ENCODE results near the gene PKP4. TPM values are rescaled to one million over a fixed set of nuclear protein-coding genes. Genes with fewer than 3 reads are reported as not detected.

The PKP4 gene
- polyA plus RNA-seq, 1 donor from 2014 or later = 24.2 TPM

DNA sequence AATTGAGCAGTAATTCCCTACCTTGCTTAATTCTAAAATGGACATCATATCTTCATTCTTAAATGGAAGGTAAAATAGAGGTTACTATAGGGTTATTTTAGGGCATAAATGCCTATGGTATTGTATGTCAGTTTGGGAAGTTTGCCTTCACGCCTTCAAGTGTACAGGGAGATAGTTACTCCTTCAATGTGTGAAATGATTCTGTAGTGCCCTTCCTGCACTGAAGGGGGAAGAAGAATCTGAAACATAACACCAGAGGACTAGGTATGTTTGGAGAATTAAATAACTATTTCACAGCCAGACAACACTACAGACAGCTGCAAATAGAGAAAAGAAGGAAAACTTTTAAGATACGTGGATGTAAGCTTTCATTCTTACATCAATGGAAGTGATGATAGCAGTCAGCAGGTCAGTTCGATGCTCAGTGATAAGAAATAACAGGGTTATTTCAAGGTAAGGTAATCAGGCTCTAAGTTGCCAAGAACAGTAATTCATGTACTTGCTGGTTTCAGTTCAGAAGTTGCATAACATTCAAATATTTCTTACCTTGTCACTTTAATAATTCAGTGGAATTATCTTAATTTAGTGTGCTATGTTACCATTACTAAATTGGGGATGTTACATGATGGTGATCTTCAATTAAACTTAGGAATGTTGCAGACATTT lies 4.0 kb downstream of the PKP4 start:
- H3K4me3 ChIP-seq (ENCODE audit: low read length) = no peak overlapping the region
- no peak overlapping the region for H3K9ac ChIP-seq (ENCODE audit: low read length)
- no peaks in the 10 kb centered on the region for H3K9me3 ChIP-seq (ENCODE audit: low read length)
- H3K9me2 ChIP-seq (ENCODE audit: insufficient read depth, low read length) = no peaks in the 10 kb centered on the region
- TF ChIP-seq RAD21 (conservative IDR thresholded peaks at IDR 0.05) (peak; percentile 45), TAF1 (IDR thresholded peaks at IDR 0.05; ENCODE audit: low read depth) (no peak), POLR2AphosphoS5 (IDR thresholded peaks at IDR 0.05) (no peak), EP300 (conservative IDR thresholded peaks at IDR 0.05; ENCODE audit: poor library complexity, severe bottlenecking) (no peak)
- TF ChIP-seq, protein P1, sequence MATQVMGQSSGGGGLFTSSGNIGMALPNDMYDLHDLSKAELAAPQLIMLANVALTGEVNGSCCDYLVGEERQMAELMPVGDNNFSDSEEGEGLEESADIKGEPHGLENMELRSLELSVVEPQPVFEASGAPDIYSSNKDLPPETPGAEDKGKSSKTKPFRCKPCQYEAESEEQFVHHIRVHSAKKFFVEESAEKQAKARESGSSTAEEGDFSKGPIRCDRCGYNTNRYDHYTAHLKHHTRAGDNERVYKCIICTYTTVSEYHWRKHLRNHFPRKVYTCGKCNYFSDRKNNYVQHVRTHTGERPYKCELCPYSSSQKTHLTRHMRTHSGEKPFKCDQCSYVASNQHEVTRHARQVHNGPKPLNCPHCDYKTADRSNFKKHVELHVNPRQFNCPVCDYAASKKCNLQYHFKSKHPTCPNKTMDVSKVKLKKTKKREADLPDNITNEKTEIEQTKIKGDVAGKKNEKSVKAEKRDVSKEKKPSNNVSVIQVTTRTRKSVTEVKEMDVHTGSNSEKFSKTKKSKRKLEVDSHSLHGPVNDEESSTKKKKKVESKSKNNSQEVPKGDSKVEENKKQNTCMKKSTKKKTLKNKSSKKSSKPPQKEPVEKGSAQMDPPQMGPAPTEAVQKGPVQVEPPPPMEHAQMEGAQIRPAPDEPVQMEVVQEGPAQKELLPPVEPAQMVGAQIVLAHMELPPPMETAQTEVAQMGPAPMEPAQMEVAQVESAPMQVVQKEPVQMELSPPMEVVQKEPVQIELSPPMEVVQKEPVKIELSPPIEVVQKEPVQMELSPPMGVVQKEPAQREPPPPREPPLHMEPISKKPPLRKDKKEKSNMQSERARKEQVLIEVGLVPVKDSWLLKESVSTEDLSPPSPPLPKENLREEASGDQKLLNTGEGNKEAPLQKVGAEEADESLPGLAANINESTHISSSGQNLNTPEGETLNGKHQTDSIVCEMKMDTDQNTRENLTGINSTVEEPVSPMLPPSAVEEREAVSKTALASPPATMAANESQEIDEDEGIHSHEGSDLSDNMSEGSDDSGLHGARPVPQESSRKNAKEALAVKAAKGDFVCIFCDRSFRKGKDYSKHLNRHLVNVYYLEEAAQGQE (IDR thresholded peaks at IDR 0.05; ENCODE audit: borderline replicate concordance) = no peak
- TF ChIP-seq, protein P2, sequence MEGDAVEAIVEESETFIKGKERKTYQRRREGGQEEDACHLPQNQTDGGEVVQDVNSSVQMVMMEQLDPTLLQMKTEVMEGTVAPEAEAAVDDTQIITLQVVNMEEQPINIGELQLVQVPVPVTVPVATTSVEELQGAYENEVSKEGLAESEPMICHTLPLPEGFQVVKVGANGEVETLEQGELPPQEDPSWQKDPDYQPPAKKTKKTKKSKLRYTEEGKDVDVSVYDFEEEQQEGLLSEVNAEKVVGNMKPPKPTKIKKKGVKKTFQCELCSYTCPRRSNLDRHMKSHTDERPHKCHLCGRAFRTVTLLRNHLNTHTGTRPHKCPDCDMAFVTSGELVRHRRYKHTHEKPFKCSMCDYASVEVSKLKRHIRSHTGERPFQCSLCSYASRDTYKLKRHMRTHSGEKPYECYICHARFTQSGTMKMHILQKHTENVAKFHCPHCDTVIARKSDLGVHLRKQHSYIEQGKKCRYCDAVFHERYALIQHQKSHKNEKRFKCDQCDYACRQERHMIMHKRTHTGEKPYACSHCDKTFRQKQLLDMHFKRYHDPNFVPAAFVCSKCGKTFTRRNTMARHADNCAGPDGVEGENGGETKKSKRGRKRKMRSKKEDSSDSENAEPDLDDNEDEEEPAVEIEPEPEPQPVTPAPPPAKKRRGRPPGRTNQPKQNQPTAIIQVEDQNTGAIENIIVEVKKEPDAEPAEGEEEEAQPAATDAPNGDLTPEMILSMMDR (IDR thresholded peaks at IDR 0.05; ENCODE audit: poor library complexity, severe bottlenecking) = peak; percentile 37
- H4K20me1 ChIP-seq (ENCODE audit: insufficient read depth) = no peaks in the 10 kb centered on the region
- H3K4me2 ChIP-seq (ENCODE audit: low read length) = no peak overlapping the region
- no peak overlapping the region for H2AFZ ChIP-seq (ENCODE audit: low read depth, low read length)
- H3F3A ChIP-seq (ENCODE audit: insufficient read depth, low read length, poor library complexity, severe bottlenecking) = no peaks in the 10 kb centered on the region
- no peak overlapping the region for H3K27ac ChIP-seq (ENCODE audit: low read length)
- peaks cover 39% of the 10 kb centered on the region for H3K79me2 ChIP-seq (replicated peaks; ENCODE audit: insufficient read depth, low read length)
- no peaks in the 10 kb centered on the region for H3K36me3 ChIP-seq (ENCODE audit: insufficient read depth, low read length)
- H3K27me3 ChIP-seq (ENCODE audit: insufficient read depth, low read depth, low read length) = no peaks in the 10 kb centered on the region

DNA sequence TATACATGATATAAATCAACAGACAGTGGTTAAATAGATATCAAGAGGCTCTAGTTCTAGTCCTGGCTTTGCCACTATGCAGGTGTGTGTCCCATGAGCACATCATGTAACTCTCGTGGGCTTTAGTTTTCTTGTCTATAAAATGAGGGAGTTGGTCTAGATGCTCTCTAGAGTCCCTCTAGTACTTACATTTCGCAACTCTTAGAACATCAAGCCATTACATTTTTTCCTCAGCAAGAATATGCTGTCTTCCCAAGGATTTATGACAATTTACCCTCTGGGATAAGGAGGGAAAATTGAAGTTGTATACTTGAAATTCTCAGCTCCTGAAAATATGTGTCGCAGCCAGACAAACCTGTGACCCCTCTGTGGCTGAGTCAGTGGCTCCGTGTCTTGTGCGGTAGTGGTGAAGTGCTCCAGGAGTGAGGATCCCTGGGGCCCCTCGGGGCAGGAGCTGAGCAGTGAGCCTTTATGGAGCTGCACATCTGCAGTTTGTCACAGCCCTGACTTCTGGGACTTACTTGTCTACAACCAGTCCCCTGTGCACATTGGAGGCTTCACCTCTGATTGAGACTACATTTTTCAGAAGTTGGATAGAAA lies 6.8 kb downstream of the PKP4 start:
- H3K79me2 ChIP-seq (replicated peaks; ENCODE audit: insufficient read depth, low read length) = peaks cover 39% of the 10 kb centered on the region
- H3K27me3 ChIP-seq (ENCODE audit: insufficient read depth, low read depth, low read length) = no peaks in the 10 kb centered on the region
- no peak overlapping the region for H3K4me2 ChIP-seq (ENCODE audit: low read length)
- H3K9me2 ChIP-seq (ENCODE audit: insufficient read depth, low read length) = no peaks in the 10 kb centered on the region
- H2AFZ ChIP-seq (ENCODE audit: low read depth, low read length) = no peak overlapping the region
- H3K36me3 ChIP-seq (ENCODE audit: insufficient read depth, low read length) = no peaks in the 10 kb centered on the region
- no peak overlapping the region for H3K4me3 ChIP-seq (ENCODE audit: low read length)
- no peaks in the 10 kb centered on the region for H3K9me3 ChIP-seq (ENCODE audit: low read length)
- no peak overlapping the region for H3K27ac ChIP-seq (ENCODE audit: low read length)
- no peaks in the 10 kb centered on the region for H3F3A ChIP-seq (ENCODE audit: insufficient read depth, low read length, poor library complexity, severe bottlenecking)
- TF ChIP-seq, protein P1 (IDR thresholded peaks at IDR 0.05; ENCODE audit: borderline replicate concordance) = no peak
- TF ChIP-seq TAF1 (IDR thresholded peaks at IDR 0.05; ENCODE audit: low read depth) (no peak), EP300 (conservative IDR thresholded peaks at IDR 0.05; ENCODE audit: poor library complexity, severe bottlenecking) (no peak), RAD21 (conservative IDR thresholded peaks at IDR 0.05) (no peak), POLR2AphosphoS5 (IDR thresholded peaks at IDR 0.05) (no peak)
- H4K20me1 ChIP-seq (ENCODE audit: insufficient read depth) = no peaks in the 10 kb centered on the region
- no peak overlapping the region for H3K9ac ChIP-seq (ENCODE audit: low read length)
